ENCODE measurements around the gene OR52K2. TPM values are rescaled to one million over a fixed set of nuclear protein-coding genes. Genes with fewer than 3 reads are reported as not detected.
"Not testable (repeated sequence)": the region's sequence is repeated elsewhere in the genome, so short reads cannot be mapped to it uniquely, and the experiment has no call there.

OR52K2 gene
- total RNA-seq, result not detected
- long read RNA-seq, result 0 reads

- Histone ChIP-seq H3K4me1 (no peaks in the 10 kb centered on the region), H3K27me3 (ENCODE audit: low read depth) (no peaks in the 10 kb centered on the region), H3K36me3 (no peaks in the 10 kb centered on the region), H3K27ac (replicated peaks) (no peak within 1 kb of the TSS), H3K4me3 (no peak within 1 kb of the TSS), H3K9me3 (replicated peaks) (peaks cover 2% of the 10 kb centered on the region)
- TF ChIP-seq CTCF (IDR thresholded peaks at IDR 0.05; ENCODE audit: borderline replicate concordance), result no peak
- no peak for DNase-seq
- intact Hi-C loops (cut with micrococcal nuclease), result no loop called here
Measured at GRCh38 chr11:4448995-4449394, at the start of gene OR52K2. Gene OR52K2, plus strand, starts transcription at chr11:4449295. Its CDS starts 45 bp downstream, at chr11:4449340.

- H3K4me3 ChIP-seq; H3K36me3 ChIP-seq; intact Hi-C loops (cut with micrococcal nuclease): not testable (repeated sequence)
Measured at GRCh38 chr11:4406206-4406605, 42.9 kb upstream of the OR52K2 start.

GRCh38 chr11:4416306-4416705 is 32.8 kb upstream of the OR52K2 start:
- TF ChIP-seq CTCF (IDR thresholded peaks at IDR 0.05; ENCODE audit: borderline replicate concordance), result no peak
- no peaks in the 10 kb centered on the region for H3K36me3 ChIP-seq
- intact Hi-C loops (cut with micrococcal nuclease), result no loop called here
- H3K9me3 ChIP-seq (replicated peaks), result no peaks in the 10 kb centered on the region
- no peaks in the 10 kb centered on the region for H3K4me1 ChIP-seq
- H3K27me3 ChIP-seq (ENCODE audit: low read depth), result no peaks in the 10 kb centered on the region
- no peak overlapping the region for H3K4me3 ChIP-seq
- DNase-seq, result no peak
- H3K27ac ChIP-seq (replicated peaks), result no peak overlapping the region

More at GRCh38 chr11:4406206-4406605, 42.9 kb upstream of the OR52K2 start:
- H3K9me3 ChIP-seq (replicated peaks); DNase-seq; H3K4me1 ChIP-seq; H3K27ac ChIP-seq (replicated peaks); H3K27me3 ChIP-seq (ENCODE audit: low read depth): not testable (repeated sequence)

- Histone ChIP-seq H3K9me3 (replicated peaks) (no peaks in the 10 kb centered on the region), H3K4me1 (no peaks in the 10 kb centered on the region), H3K27me3 (ENCODE audit: low read depth) (no peaks in the 10 kb centered on the region), H3K4me3 (no peak overlapping the region), H3K36me3 (no peaks in the 10 kb centered on the region), H3K27ac (replicated peaks) (no peak overlapping the region)
- DNase-seq, result no peak
- intact Hi-C loops (cut with micrococcal nuclease), result no loop called here
- TF ChIP-seq CTCF (IDR thresholded peaks at IDR 0.05; ENCODE audit: borderline replicate concordance), result no peak
Measured at GRCh38 chr11:4416816-4417215, 32.3 kb upstream of the OR52K2 start.

- DNase-seq, result no peak
- Histone ChIP-seq H3K36me3 (no peaks in the 10 kb centered on the region), H3K4me3 (no peak overlapping the region), H3K9me3 (replicated peaks) (no peaks in the 10 kb centered on the region), H3K27me3 (ENCODE audit: low read depth) (no peaks in the 10 kb centered on the region), H3K27ac (replicated peaks) (no peak overlapping the region), H3K4me1 (no peaks in the 10 kb centered on the region)
- intact Hi-C loops (cut with micrococcal nuclease), result no loop called here
- no peak for TF ChIP-seq CTCF (IDR thresholded peaks at IDR 0.05; ENCODE audit: borderline replicate concordance)
Measured at GRCh38 chr11:4418403-4418802, 30.7 kb upstream of the OR52K2 start.

GRCh38 chr11:4430051-4430450 is 19.0 kb upstream of the OR52K2 start:
- Histone ChIP-seq H3K9me3 (replicated peaks) (no peaks in the 10 kb centered on the region), H3K27ac (replicated peaks) (no peak overlapping the region), H3K27me3 (ENCODE audit: low read depth) (no peaks in the 10 kb centered on the region), H3K36me3 (no peaks in the 10 kb centered on the region), H3K4me1 (no peaks in the 10 kb centered on the region), H3K4me3 (no peak overlapping the region)
- TF ChIP-seq CTCF (IDR thresholded peaks at IDR 0.05; ENCODE audit: borderline replicate concordance), result no peak
- intact Hi-C loops (cut with micrococcal nuclease), result no loop called here
- no peak for DNase-seq
